ENCODE data around the gene GNGT2.

DNA sequence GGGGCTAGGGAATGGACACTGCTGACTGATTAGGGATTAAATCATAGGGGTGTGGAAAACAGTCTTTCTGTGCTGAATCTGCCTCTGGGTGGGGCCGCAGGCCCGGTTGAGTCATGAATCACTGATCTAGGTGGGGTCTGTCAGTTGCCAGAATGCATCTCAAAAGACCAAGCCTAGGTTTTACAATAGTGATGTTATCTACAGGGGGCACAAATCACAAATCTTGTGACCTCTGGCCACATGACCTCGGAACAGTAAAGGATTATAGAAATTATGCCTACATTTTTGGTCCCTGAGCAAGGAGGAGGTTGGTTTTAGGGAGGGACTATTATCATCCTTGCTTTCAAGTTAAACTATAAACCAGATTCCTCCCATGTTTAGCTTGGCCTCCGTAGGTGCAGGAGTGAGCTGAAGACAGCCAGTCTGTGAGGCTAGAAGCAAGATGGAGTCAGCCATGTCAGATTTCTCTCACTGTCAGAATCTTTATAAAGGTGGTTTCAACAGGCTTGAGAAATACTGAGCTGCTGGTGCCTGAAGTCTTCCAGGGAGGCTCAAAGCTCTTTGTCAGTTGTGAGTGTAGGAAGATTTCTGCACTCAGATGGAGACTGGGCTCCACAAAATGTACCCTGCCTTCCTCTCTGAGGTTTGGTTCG, 12.9 kb downstream of the GNGT2 start:
- TF ChIP-seq POLR2A (IDR thresholded peaks at IDR 0.05), result no peak
- TF ChIP-seq, protein P1, sequence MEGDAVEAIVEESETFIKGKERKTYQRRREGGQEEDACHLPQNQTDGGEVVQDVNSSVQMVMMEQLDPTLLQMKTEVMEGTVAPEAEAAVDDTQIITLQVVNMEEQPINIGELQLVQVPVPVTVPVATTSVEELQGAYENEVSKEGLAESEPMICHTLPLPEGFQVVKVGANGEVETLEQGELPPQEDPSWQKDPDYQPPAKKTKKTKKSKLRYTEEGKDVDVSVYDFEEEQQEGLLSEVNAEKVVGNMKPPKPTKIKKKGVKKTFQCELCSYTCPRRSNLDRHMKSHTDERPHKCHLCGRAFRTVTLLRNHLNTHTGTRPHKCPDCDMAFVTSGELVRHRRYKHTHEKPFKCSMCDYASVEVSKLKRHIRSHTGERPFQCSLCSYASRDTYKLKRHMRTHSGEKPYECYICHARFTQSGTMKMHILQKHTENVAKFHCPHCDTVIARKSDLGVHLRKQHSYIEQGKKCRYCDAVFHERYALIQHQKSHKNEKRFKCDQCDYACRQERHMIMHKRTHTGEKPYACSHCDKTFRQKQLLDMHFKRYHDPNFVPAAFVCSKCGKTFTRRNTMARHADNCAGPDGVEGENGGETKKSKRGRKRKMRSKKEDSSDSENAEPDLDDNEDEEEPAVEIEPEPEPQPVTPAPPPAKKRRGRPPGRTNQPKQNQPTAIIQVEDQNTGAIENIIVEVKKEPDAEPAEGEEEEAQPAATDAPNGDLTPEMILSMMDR (IDR thresholded peaks at IDR 0.05), result no peak
